Panc1 (cell line): ENCODE results near the gene ZNF585A.

Source experiments
- CTCF ChIP-seq: fragments of 450-650 bp; IDR thresholded peaks from 2 replicates; pipeline ENCODE4 v1.5.1; 2017; ENCODE audit warnings: mild to moderate bottlenecking
- POLR2AphosphoS5 ChIP-seq: IDR thresholded peaks from 2 replicates; pipeline ENCODE4 v1.6.1; 2012; ENCODE audit warnings: mild to moderate bottlenecking, low read depth, low read length, moderate library complexity
- SIN3A ChIP-seq: IDR thresholded peaks from 2 replicates; pipeline ENCODE4 v1.6.1; 2012; ENCODE audit warnings: low read depth, mild to moderate bottlenecking, low read length, moderate library complexity, borderline replicate concordance; ENCODE audit not compliant: insufficient read depth
- TCF7L2 ChIP-seq: IDR thresholded peaks from 2 replicates; pipeline ENCODE4 v1.6.1; 2011; ENCODE audit warnings: mild to moderate bottlenecking, low read depth, low read length, inconsistent platforms
- TF ChIP-seq, protein P1 (sequence below), 2 experiments: IDR thresholded peaks; 2 replicates each; pipeline ENCODE4 v1.6.1; 2011 to 2012; ENCODE audit warnings: low read depth in 2 of 2, control low read depth in 1 of 2, low read length in 1 of 2, mild to moderate bottlenecking in 1 of 2, moderate library complexity in 1 of 2; ENCODE audit not compliant: insufficient read depth in 1 of 2

GRCh38 chr19:37160153-37160552 is 12.3 kb downstream of the ZNF585A start:
- TF ChIP-seq CTCF (no peak), POLR2AphosphoS5 (no peak), SIN3A (no peak), TCF7L2 (no peak)
- TF ChIP-seq, protein P1, sequence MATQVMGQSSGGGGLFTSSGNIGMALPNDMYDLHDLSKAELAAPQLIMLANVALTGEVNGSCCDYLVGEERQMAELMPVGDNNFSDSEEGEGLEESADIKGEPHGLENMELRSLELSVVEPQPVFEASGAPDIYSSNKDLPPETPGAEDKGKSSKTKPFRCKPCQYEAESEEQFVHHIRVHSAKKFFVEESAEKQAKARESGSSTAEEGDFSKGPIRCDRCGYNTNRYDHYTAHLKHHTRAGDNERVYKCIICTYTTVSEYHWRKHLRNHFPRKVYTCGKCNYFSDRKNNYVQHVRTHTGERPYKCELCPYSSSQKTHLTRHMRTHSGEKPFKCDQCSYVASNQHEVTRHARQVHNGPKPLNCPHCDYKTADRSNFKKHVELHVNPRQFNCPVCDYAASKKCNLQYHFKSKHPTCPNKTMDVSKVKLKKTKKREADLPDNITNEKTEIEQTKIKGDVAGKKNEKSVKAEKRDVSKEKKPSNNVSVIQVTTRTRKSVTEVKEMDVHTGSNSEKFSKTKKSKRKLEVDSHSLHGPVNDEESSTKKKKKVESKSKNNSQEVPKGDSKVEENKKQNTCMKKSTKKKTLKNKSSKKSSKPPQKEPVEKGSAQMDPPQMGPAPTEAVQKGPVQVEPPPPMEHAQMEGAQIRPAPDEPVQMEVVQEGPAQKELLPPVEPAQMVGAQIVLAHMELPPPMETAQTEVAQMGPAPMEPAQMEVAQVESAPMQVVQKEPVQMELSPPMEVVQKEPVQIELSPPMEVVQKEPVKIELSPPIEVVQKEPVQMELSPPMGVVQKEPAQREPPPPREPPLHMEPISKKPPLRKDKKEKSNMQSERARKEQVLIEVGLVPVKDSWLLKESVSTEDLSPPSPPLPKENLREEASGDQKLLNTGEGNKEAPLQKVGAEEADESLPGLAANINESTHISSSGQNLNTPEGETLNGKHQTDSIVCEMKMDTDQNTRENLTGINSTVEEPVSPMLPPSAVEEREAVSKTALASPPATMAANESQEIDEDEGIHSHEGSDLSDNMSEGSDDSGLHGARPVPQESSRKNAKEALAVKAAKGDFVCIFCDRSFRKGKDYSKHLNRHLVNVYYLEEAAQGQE (IDR thresholded peaks at IDR 0.05; ENCODE audit: insufficient read depth in 1 of 2, low read depth in 2 of 2, low read length in 1 of 2), result no peak
